ENCODE measurements around the gene TMEM30B.

DNA sequence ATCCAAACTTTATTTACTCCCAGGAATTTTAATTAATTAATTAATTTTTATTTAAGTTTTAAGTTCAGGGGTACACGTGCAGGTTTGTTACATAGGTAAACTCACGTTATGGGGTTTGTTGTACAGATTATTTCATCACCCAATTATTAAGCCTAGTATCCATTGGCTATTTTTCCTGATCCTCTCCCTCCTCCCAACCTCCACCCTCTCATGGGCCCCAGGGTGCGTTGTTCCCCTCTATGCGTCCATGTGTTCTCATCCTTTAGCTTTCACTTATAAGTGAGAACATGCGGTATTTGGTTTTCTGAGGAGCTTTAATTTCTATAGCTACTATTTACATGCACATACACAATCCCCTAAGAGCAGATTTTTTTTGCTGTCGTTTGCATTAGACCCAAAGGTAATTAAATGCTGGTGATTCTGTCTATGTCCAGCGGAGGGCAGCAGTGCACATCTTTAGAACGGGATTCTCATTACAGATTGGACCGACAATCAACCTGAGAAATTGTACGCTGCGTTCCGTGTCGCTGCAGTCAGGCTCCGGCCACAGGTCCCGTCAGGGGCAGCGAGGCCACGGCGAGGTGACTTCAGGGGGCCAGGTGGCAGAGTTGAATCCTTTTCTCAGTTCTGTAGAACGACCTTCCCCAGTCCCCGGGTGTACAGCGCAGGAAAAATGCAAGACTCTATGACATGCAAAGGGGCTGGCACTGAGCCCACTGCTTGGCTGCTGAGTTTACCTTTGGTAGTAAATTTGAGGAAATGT is 11.6 kb downstream of the TMEM30B start:
- no peak for TF ChIP-seq EP300 (IDR thresholded peaks at IDR 0.05)
- TF ChIP-seq, protein P1, sequence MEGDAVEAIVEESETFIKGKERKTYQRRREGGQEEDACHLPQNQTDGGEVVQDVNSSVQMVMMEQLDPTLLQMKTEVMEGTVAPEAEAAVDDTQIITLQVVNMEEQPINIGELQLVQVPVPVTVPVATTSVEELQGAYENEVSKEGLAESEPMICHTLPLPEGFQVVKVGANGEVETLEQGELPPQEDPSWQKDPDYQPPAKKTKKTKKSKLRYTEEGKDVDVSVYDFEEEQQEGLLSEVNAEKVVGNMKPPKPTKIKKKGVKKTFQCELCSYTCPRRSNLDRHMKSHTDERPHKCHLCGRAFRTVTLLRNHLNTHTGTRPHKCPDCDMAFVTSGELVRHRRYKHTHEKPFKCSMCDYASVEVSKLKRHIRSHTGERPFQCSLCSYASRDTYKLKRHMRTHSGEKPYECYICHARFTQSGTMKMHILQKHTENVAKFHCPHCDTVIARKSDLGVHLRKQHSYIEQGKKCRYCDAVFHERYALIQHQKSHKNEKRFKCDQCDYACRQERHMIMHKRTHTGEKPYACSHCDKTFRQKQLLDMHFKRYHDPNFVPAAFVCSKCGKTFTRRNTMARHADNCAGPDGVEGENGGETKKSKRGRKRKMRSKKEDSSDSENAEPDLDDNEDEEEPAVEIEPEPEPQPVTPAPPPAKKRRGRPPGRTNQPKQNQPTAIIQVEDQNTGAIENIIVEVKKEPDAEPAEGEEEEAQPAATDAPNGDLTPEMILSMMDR (IDR thresholded peaks at IDR 0.05), result peak; percentile 9 to 72 (median 56)
- no peak for TF ChIP-seq POLR2AphosphoS5 (IDR thresholded peaks at IDR 0.05)
